HG03060 (cell line): ENCODE results near the gene ISCA2.

Experiments
- ATAC-seq: cut with Tn5 transposase; IDR thresholded peaks from one replicate; pipeline ENCODE4 v1.9.1; 2021; ENCODE audit warnings: low read depth, moderate number of reproducible peaks; ENCODE audit not compliant: unreplicated experiment

Gene ISCA2

GRCh38 chr14:74480046-74480445, 13.5 kb upstream of the ISCA2 start:
- ATAC-seq, result no peak

GRCh38 chr14:74482571-74482970, 11.0 kb upstream of the ISCA2 start:
- no peak for ATAC-seq

- no peak for ATAC-seq
Measured at GRCh38 chr14:74483321-74483720, 10.2 kb upstream of the ISCA2 start.

- no peak for ATAC-seq
Measured at GRCh38 chr14:74486164-74486563, 7.4 kb upstream of the ISCA2 start.

GRCh38 chr14:74488786-74489397, 4.7 kb upstream of the ISCA2 start:
- no peak for ATAC-seq

- no peak for ATAC-seq
Measured at GRCh38 chr14:74490486-74490885, 3.1 kb upstream of the ISCA2 start.

- ATAC-seq, result no peak
Measured at GRCh38 chr14:74491956-74492775, 1.4 kb upstream of the ISCA2 start.

GRCh38 chr14:74492776-74493342, 706 bp upstream of the ISCA2 start, which contains the start of gene NPC2:
TSS of gene NPC2 (minus strand) at chr14:74493305. CDS start at chr14:74493274, 31 bp downstream.
- ATAC-seq, result no peak

GRCh38 chr14:74495356-74495755, 1.8 kb downstream of the ISCA2 start:
- ATAC-seq, result no peak

GRCh38 chr14:74500417-74501134, 7.0 kb downstream of the ISCA2 start:
- no peak for ATAC-seq

GRCh38 chr14:74501135-74501614, 7.6 kb downstream of the ISCA2 start:
- ATAC-seq, result no peak

- no peak for ATAC-seq
Measured at GRCh38 chr14:74501691-74502090, 8.1 kb downstream of the ISCA2 start.

GRCh38 chr14:74502236-74503019, 8.9 kb downstream of the ISCA2 start:
- ATAC-seq, result no peak

GRCh38 chr14:74503291-74503937, 9.8 kb downstream of the ISCA2 start:
- ATAC-seq, result no peak

GRCh38 chr14:74503938-74504335, 10.4 kb downstream of the ISCA2 start:
- ATAC-seq, result no peak

GRCh38 chr14:74504412-74504811, 10.8 kb downstream of the ISCA2 start:
- ATAC-seq, result no peak

- ATAC-seq, result no peak
Measured at GRCh38 chr14:74504874-74505720, 11.5 kb downstream of the ISCA2 start.

GRCh38 chr14:74505831-74506230, 12.3 kb downstream of the ISCA2 start:
- no peak for ATAC-seq

GRCh38 chr14:74506411-74506851, 12.9 kb downstream of the ISCA2 start:
- no peak for ATAC-seq
